Heart right ventricle (tissue), 16 donors: ENCODE measurements around the gene PDZD2. TPM values are rescaled to one million over a fixed set of nuclear protein-coding genes. Genes with fewer than 3 reads are reported as not detected.

Source experiments
- ATAC-seq, 8 donors: fragments of 200-7000 bp; cut with Tn5 transposase; one replicate each; pipeline ENCODE4 v1.9.1; 2020; ENCODE audit warnings: mild to moderate bottlenecking in 8 of 8, moderate library complexity in 8 of 8, moderate number of reproducible peaks in 1 of 8
- DNase-seq, 2 donors: peaks; one replicate each; pipeline ENCODE4 v3.0.0-alpha.2; 2020
- H3K27ac ChIP-seq, 10 donors: fragments of 200-600 bp; sonication (generic) in 2 of 10; one replicate each; pipeline versions ENCODE4 v1.5.0 to v1.8.0; 2020 to 2022; ENCODE audit warnings: mild to moderate bottlenecking in 3 of 10
- H3K27me3 ChIP-seq, 7 donors: fragments of 200-600 bp; one replicate each; pipeline ENCODE4 v1.8.0; 2021 to 2022; ENCODE audit warnings: mild to moderate bottlenecking in 2 of 7
- H3K36me3 ChIP-seq, 9 donors: fragments of 200-600 bp; sonication (generic) in 1 of 9; one replicate each; pipeline versions ENCODE4 v1.5.0 to v1.8.0; 2020 to 2022; ENCODE audit warnings: mild to moderate bottlenecking in 2 of 9
- H3K4me1 ChIP-seq, 9 donors: fragments of 200-600 bp; sonication (generic) in 1 of 9; one replicate each; pipeline versions ENCODE4 v1.5.0 to v1.8.0; 2020 to 2022; ENCODE audit warnings: mild to moderate bottlenecking in 4 of 9
- H3K4me3 ChIP-seq, 10 donors: fragments of 200-600 bp; sonication (generic) in 2 of 10; one replicate each; pipeline versions ENCODE4 v1.5.0 to v1.8.0; 2020 to 2022; ENCODE audit warnings: mild to moderate bottlenecking in 7 of 10, moderate library complexity in 2 of 10
- H3K9me3 ChIP-seq, 11 donors: fragments of 200-600 bp in 10 of 11; sonication (generic) in 2 of 11; one replicate each; pipeline versions ENCODE4 v1.5.0 to v1.8.0; 2013 to 2022; ENCODE audit warnings: mild to moderate bottlenecking in 2 of 11, control low read depth in 1 of 11, moderate library complexity in 1 of 11
- WGBS, 2 donors: extraction: QIAGEN DNeasy Blood & Tissue Kit; methylation state at CpG; one replicate each; pipeline ENCODE4 v1.1.7; 2013; ENCODE audit warnings: inconsistent platforms in 1 of 2; 5-methylcytosine and 5-hydroxymethylcytosine counted together
- intact Hi-C, 10 donors: fragments of 100-400 bp; cut with DNase I; formaldehyde crosslinking; loops; one replicate each; pipeline versions ENCODE4 v1.11.1 to v1.14.2; 2022
- polyA plus RNA-seq, 2 donors: library from polyadenylated mRNA; stranded (reverse); fragments of 200-250 nt; gene quantifications; one replicate each; pipeline ENCODE4 v1.2.3, GENCODE V29; 2013
- total RNA-seq, 10 donors: library from RNA; stranded (reverse); fragmentation: NEBNext Ultra II Directional in 3 of 10; extraction: Animal tissue kit (Norgen Biotek cat#: 25700) in 3 of 10; gene quantifications; one replicate each; pipeline versions ENCODE4 v1.2.1 to v1.2.4, GENCODE V29; 2021 to 2023
- TF ChIP-seq, protein P1 (sequence below), 9 donors: fragments of 200-600 bp; sonication (generic) in 2 of 9; IDR thresholded peaks; one replicate each; pipeline versions ENCODE4 v1.5.0 to v1.8.0; 2021 to 2022; ENCODE audit warnings: antibody characterized with exemption in 9 of 9, mild to moderate bottlenecking in 5 of 9, moderate library complexity in 1 of 9
- donor health status: Arrhythmogenic right ventricular cardiomyopathy.
- donor health status: ischemic (EF 13 %, LVEDD 7.1; RV severe dilation, severe dysfunction).
- donor health status: healthy with polysubstance abuse.
- donor health status: DM: no; HTN: yes; CAD: no.
- donor health status: DM: no; HTN: no; CAD: no.
- donor health status: ischemic (EF 25% LVEDD 6.9; RV normal size, moderate dysfunction).
- donor health status: ischemic (EF 25% LVEDD 5.7; RV mildly dilated, moderate dysfunction).
- donor health status: healthy.
- donor health status: DM: yes; HTN: yes; CAD: no.
- donor health status: Ischemic cardiomyopathy.
- donor health status: ischemic (EF 35%, LVEDD 5.7; RV mildly dilated, moderate dysfunction).
- donor health status: nonischemic (EF 11% LVEDD 7.7; RV severe dilation, severe dysfunction).
- donor health status: DM: yes; HTN: yes; CAD: no.
- donor health status: PGD.
- donor health status: ischemic (EF 29% LVEDD 5.4; RV normal size, mild dysfunction).
- donor health status: nonischemic (EF 23%, LVEDD 6.1; RV moderate dilation, normal function).

The PDZD2 gene
- total and polyA plus RNA-seq, 12 donors, result 9.0 to 117 (median 82.5) TPM

DNA sequence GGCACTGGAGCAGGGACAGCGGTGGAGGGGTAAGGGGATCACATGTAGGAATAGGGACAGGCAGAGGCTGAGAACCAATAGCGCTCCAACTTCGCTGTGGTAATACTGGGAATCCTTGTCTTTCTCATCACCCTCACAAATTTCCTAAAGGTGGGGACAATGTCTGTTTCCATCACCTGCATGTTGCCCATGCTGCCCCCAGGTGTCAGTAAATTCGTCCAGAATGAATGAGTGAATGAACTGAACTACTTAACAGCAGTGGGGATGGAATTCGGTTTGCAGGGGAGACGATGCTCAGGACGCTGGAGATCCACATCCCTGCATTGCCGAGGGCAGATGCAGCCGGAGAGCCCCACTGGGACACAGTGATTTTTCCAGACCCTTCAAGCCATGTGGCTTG is 129.9 kb downstream of the PDZD2 start:
- ATAC-seq (no peak), DNase-seq (no peak)
- peak overlapping the region in 4 of 10 donors; percentile 19 to 56 (median 48) for H3K27ac ChIP-seq
- WGBS, 2 donors, result 85 to 91% methylated on average over 9 of the region's 9 CpGs
- H3K36me3 ChIP-seq, result no peaks in the 10 kb centered on the region
- H3K27me3 ChIP-seq, result no peaks in the 10 kb centered on the region
- no peak overlapping the region for H3K4me3 ChIP-seq
- TF ChIP-seq, protein P1, sequence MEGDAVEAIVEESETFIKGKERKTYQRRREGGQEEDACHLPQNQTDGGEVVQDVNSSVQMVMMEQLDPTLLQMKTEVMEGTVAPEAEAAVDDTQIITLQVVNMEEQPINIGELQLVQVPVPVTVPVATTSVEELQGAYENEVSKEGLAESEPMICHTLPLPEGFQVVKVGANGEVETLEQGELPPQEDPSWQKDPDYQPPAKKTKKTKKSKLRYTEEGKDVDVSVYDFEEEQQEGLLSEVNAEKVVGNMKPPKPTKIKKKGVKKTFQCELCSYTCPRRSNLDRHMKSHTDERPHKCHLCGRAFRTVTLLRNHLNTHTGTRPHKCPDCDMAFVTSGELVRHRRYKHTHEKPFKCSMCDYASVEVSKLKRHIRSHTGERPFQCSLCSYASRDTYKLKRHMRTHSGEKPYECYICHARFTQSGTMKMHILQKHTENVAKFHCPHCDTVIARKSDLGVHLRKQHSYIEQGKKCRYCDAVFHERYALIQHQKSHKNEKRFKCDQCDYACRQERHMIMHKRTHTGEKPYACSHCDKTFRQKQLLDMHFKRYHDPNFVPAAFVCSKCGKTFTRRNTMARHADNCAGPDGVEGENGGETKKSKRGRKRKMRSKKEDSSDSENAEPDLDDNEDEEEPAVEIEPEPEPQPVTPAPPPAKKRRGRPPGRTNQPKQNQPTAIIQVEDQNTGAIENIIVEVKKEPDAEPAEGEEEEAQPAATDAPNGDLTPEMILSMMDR (IDR thresholded peaks at IDR 0.05), result no peak
- peaks cover 0 to 62% (median 28%) of the 10 kb centered on the region in 9 donors for H3K4me1 ChIP-seq
- intact Hi-C loops, result no loop called here
- H3K9me3 ChIP-seq, result peaks cover 0 to 9% (median 0%) of the 10 kb centered on the region in 11 donors

DNA sequence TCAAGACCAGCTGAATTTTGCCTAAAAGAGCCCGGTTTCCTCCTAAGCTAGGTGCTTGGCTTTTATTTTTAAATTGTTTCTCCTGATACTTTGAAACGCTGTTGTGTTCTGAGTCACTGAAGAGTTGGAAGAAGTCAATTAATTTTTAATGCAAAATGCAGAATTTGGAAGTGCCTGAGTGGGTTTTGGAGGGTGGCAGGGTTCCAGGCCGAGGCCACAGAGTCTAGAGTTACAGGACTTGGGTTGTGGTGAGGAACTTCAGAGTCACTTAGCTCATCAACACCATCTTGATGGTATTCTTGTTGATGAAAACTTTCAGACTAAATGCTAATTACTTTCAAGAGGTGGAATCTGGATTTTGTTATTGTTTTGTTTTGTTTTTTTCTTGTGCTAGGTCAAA is 130.6 kb downstream of the PDZD2 start:
- Histone ChIP-seq H3K9me3 (peaks cover 0 to 17% (median 0%) of the 10 kb centered on the region in 11 donors), H3K4me1 (peaks cover 0 to 69% (median 31%) of the 10 kb centered on the region in 9 donors), H3K27ac (peak overlapping the region in 7 of 10 donors; percentile 11 to 74 (median 22)), H3K4me3 (no peak overlapping the region), H3K27me3 (no peaks in the 10 kb centered on the region), H3K36me3 (no peaks in the 10 kb centered on the region)
- TF ChIP-seq, protein P1 (IDR thresholded peaks at IDR 0.05), result no peak
- DNase-seq (no peak), ATAC-seq (no peak)
- WGBS, 2 donors, result 77 to 84% methylated on average over 3 of the region's 3 CpGs
- intact Hi-C loops, result no loop called here

DNA sequence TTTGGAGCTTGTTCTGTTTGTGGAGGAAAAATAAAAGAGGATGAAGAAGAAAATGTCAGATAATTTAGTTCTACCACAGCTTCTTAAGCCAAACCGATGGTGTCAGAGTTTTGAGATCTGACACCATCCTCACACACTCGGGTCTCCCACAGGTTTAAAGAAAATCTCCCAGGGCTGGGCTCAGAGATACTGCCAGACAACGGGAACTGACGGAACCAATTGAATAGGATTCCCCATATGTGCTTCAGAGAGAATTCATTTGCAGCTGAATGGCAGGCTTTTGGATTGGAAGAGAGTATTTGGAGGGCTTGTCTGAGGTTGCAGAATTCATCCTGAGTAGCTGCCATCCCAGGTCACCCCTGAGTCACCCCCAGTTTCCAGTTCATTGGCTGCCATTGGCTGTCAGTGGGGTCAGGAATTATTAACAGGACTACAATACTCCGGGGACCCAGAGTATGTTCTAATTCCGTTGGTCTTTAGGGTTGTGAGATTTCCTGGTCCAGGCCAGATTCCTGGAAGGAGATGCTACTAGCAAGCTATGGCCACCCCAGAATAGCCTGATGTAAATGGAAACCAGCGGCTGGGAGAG is 131.3 kb downstream of the PDZD2 start:
- H3K4me3 ChIP-seq, result no peak overlapping the region
- peaks cover 0 to 75% (median 38%) of the 10 kb centered on the region in 9 donors for H3K4me1 ChIP-seq
- no peaks in the 10 kb centered on the region for H3K27me3 ChIP-seq
- TF ChIP-seq, protein P1 (IDR thresholded peaks at IDR 0.05), result no peak
- H3K9me3 ChIP-seq, result peaks cover 0 to 18% (median 0%) of the 10 kb centered on the region in 11 donors
- 54 to 55% methylated on average over 7 of the region's 7 CpGs for WGBS, 2 donors
- H3K27ac ChIP-seq, result peak overlapping the region in 7 of 10 donors; percentile 11 to 74 (median 22)
- intact Hi-C loops, result loop anchor here in 1 of 10 donors (10.0 kb wide), 1 partner anchor 85 kb away; no protein-coding TSS in a partner anchor
- DNase-seq, result no peak
- no peaks in the 10 kb centered on the region for H3K36me3 ChIP-seq
- peak in 1 of 8 donors; percentile 13 for ATAC-seq

DNA sequence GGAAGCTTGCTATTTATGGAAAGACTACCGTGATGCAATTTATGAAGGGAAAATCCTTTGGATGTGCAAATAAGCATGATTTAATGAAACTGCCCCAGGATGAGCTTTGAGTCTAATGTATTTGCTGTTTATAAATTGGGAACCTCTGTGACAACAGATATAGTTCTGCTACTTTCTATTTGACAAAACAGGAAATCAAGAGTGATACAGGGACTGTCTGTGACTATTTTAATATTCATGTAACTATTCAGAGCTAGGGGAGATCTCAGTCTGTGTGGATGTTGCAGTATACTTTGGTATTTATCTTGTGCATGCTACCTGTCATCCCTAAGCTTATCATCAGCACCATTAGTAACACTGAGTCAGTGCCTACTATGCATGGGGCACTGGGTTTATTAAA is 132.1 kb downstream of the PDZD2 start:
- DNase-seq (no peak), ATAC-seq (no peak)
- WGBS, 2 donors, result 45 to 49% methylated on average over 1 of the region's 1 CpG
- Histone ChIP-seq H3K36me3 (no peaks in the 10 kb centered on the region), H3K27me3 (no peaks in the 10 kb centered on the region), H3K27ac (peak overlapping the region in 4 of 10 donors; percentile 2 to 74 (median 38)), H3K9me3 (peaks cover 0 to 18% (median 0%) of the 10 kb centered on the region in 11 donors), H3K4me1 (peaks cover 4 to 77% (median 43%) of the 10 kb centered on the region in 9 donors), H3K4me3 (no peak overlapping the region)
- TF ChIP-seq, protein P1 (IDR thresholded peaks at IDR 0.05), result no peak
- intact Hi-C loops, result loop anchor here in 1 of 10 donors (10.0 kb wide), 1 partner anchor 86 kb away; no protein-coding TSS in a partner anchor
